Thyroid gland (tissue), 4 donors: ENCODE data around the gene SIPA1L3.

Experiments used
- CTCF ChIP-seq, 6 experiments: fragments of 200-600 bp in 3 of 6; fragments of 450-650 bp in 3 of 6; sonication (generic) in 3 of 6; IDR thresholded peaks; one replicate each; pipeline ENCODE4 v1.5.1; 2016 to 2019; ENCODE audit warnings: antibody characterized with exemption in 6 of 6, mild to moderate bottlenecking in 2 of 6, inconsistent platforms in 1 of 6, moderate library complexity in 1 of 6
- POLR2A ChIP-seq, 2 donors: fragments of 450-650 bp; IDR thresholded peaks; one replicate each; pipeline ENCODE4 v1.6.1; 2017; ENCODE audit warnings: antibody characterized with exemption in 2 of 2, mild to moderate bottlenecking in 2 of 2, moderate library complexity in 1 of 2

GRCh38 chr19:38093154-38093553 is 186.1 kb downstream of the SIPA1L3 start:
- TF ChIP-seq CTCF (IDR thresholded peaks at IDR 0.05) (no peak), POLR2A (IDR thresholded peaks at IDR 0.05) (no peak)
